Activated CD4-positive, alpha-beta T cell treated with anti-CD3 and anti-CD28 coated beads, Interleukin-10, Interleukin-2, amounts not matched to agents 100 ng/mL and 50 ng/mL, durations not matched to agents 16 hours and 8 hours (primary cell): ENCODE measurements around the gene CLCN4.
A peak's percentile ranks its signal among the peaks of the same experiment; 100 is the strongest.

ENCODE experiments used
- DNase-seq: peaks from one replicate; pipeline ENCODE4 v3.0.0-alpha.2; 2020

Gene CLCN4

DNA sequence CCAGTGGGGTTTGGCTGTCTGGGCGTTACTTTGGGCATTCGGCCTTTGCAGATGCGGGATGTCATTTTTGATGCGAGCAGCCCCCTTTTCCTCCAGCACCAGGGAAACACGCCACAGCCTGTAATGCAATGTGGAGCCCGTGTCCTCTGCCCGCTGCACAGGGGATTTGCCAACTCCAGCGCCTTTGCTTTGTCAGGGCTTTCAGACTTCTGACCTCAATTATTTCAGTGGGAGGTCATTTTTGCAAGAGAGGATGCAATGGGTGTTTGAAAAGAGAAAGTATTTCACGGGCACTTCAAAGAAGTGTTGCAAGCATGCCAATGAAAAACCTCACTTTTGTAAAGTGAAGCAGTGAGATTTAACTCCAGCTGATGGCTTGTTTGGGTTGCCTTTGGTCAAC, 11.5 kb downstream of the CLCN4 start:
- DNase-seq = no peak

DNA sequence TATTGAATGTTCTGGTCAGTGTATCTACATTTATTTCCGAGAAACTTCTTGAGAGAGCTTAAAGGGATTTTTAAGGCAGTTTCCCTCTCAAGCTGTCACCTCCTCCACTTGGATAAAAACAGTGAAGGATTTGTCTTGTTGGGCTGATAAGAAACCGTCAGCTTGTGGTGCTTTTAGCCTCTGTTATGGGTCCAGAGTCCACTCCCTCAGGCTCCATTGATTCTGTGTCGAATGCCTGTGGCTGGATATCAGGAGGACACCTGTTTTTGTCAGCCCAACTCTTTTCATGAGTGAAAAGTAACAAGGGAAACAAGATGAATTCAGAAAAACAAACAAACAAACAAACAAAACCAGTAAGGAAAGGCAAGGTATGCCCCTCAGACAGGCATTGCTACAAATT, 12.4 kb downstream of the CLCN4 start:
- DNase-seq = no peak

DNA sequence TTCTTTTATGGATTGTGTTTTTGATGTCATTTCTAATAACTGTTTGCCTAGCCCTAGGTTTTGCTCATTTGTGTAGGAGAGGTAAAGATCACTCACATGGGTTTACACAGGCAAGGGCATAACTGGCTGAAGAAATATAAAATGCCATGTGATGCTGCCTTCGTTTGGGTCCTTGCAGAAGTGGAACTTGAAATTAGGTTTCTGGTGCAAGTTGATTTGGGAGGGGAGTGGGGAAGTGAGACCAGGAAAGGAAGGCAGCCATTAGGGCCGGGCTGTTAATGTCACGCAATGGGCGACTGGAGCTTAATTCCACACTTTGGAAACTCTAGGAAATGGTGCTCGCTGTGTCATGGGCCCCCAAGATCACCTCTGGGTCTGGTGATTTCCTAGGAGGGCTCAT, 14.5 kb downstream of the CLCN4 start:
- DNase-seq = no peak

DNA sequence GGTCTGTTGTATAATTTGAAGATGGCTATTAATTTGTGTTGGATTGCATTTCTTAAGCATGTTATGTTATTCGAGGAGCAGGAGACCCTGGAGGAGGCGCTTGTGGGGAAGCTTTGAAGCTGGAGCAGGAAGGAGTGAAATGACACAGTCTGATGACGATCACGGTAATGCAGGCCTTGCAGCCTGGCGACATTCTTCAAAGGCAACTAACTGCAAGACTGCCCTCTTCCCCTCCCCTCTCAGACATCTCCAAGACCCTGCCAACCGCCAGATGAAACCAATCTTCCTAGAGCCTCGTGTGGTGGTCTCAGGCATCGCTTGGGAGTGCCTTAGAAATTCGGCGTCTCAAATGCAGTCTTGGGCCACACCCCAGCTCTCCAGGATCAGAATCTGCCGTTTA, 16.1 kb downstream of the CLCN4 start:
- DNase-seq = no peak

DNA sequence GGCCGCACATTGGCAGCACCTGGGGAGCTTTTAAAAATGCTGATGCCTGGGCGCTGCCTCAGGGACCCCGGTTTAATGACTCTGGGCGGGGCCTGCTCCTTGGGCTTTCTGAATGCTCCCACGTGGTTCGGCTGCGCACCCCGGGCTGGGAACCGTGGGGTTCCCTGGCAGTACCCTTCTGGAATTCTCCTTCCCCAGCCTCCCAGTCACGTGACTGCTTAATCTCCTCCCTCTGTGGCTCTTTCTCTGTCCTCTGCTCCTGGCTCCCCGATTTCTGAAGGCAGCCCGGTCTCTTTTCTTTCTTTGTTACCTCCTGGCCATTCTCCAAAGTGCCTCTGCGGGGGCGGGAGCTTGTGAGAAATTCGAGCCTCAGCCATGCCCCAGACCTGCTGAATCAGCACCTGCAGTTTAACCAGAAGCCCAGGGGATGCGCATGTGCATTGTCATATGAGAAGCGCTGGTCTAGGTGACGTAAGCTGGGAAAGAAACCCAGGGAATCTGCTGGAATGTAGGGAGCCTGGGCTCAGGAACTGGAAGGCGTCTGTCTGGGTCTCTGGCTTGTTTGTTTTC, 16.6 kb downstream of the CLCN4 start:
- no peak for DNase-seq

DNA sequence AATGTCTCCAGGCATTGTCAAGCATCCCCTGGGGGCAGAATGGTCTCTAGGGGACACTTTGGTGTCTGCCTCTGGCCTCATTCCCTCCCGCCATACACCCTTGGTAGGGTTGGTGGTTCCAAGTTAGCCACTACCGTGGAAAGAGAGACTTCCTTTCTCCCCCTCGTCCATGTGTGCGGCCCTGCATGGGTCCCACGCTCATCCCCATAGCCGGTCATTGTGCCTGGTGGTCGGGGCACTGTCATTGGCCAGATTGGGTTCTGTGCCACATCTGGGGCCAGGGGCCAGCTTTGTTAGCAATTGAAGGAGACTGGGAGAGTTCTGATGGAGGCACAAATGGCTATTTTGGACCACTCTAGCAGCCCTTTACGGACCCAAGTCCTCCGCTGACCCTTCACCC, 17.3 kb downstream of the CLCN4 start:
- DNase-seq = no peak

DNA sequence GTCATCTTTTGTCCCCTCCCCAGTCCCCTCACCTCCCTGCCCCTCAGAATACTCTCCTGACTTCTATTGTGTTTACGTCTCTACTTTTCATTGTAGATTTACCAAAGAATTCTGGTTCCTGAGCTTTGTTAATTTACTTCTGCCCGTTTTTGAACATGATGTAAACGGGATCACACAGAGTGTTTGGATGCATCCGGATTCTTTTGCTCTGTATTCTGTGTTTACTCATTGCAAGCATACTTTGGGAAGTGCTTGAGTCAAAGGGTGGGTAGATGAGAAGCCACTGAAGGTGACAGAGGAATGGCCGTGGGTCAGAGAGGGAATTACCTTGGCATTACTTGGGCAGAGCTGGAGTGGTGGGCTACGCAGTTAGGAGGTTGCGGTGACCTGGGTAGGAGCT, 18.0 kb downstream of the CLCN4 start:
- DNase-seq = no peak

DNA sequence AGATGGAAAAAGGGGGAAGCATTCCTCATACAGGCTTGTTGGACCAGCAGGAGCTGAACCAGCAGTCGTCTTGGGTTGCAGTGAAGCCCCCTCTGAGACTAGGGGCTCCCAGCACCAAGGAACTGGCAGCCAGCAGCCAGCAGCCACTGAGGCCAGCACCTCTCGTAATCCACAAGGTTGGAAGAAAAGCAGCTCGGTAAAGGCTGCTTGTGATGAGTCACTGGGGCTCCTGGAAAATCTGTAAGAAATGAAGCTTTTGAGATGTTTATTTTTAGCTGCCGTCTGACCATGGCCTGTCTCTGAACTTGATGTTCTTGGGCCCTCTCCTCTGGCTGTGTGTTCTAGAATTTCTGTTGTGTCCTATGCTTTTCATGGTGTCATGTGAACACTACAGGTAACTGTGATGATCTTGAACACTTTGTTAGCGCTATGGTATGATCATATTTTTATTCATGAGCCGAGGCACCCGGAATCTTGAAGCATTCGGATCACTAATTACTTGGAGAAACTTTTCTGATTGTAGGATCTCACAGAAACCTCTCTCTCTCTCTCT, 18.6 kb downstream of the CLCN4 start:
- no peak for DNase-seq

DNA sequence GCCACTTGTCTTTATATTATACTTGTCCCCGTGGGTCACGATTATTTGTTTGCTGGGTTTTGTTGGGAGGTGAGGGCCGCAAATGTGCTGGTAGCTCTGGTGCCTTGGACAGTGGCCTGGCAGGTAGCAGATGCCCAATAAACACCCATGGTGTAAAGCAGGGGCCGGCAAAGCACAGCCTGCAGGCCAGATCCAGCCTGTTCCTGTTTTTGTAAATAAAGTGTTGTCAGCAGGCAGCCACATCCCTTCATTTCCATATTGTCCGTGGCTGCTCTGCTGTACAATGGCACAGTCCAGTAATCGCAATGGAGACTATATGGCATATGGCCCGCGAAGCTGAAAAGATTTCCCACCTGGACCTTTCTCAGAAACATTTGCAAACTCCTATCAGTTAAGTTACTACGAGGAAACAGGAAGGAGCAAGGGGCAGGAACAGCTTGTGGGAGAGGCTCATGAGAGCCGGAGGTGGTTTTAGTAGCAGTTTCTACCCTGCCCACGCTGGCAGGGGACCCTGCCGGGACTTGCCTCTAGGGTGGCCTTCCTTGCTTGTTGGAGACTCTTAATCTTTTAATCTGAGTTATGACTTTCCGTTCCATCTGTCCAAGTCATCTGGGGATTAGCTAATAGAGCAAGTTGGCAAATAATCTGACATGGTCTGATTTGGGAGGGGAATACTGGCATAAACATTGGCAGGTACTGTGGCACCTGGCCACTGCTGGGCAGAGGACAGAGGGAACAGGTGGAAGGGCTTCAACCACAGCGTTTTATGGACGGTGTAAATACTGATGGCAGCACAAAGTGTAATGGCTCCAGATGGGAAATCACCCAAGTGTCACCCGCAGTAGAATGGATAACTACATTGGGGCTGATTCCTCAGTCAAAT, 19.6 kb downstream of the CLCN4 start:
- no peak for DNase-seq

DNA sequence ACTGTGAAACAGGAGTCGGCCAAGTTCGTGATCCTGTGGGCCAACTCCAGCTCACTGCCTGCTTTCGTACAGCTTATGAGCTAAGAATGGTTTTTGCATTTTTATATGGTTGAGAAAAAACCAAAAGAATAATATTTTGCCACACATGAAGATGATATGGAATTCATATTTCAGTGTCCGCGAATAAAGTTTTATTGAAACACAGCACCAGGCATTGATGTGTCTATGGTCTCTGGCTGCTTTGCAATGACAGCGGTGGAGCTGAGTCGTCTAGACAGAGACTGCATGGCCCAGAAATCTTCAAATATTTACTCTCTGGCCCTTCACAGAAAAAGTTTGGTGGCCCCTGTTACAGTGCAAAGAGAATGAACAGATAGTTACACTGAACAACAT, 20.2 kb downstream of the CLCN4 start:
- no peak for DNase-seq

DNA sequence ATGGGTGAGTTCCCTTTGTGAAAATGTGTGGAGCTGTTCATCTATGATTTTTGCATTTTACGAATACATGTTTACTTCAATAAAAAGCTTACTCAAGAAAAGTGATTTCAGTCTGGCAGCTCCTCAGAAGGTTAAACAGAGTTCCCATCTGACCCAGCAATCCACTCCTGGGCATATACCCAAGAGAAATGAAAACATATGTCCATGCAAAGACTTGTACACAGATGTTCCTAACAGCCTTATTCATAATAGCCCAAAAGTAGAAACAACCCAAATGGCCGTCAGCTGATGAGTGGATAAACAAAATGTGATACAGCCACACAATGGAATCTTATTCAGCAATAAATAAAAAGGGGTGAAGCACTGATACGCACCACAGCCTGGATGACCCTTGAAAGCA, 20.8 kb downstream of the CLCN4 start:
- DNase-seq = no peak

DNA sequence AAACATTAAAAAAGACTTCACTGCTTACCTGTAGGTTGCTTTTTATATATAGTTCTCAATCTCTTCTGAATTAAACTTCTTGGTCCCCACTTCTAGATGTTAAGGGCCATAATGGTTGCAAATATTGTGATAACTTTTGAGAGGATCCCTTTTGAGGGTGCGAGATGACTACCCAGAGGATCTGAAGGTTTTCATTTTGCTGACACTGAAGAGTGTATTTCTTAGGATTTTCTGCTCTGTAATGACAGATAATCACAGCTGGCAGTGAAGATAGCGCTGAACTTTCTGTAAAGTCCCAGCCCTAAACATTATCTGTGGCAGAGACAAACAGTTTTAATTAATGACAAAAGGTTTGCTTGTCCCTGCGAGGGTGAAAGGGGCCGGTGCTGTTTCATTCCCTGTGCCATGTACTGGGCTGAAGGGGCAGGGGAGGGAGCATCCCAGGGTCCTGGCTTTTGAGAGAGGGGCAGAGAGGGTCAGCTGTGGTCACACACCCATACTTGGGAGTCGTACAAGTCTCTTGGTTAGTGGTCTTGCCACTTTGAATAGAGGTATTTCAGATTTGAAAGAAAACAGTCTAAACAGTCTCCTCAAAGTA, 22.2 kb downstream of the CLCN4 start:
- DNase-seq = no peak

DNA sequence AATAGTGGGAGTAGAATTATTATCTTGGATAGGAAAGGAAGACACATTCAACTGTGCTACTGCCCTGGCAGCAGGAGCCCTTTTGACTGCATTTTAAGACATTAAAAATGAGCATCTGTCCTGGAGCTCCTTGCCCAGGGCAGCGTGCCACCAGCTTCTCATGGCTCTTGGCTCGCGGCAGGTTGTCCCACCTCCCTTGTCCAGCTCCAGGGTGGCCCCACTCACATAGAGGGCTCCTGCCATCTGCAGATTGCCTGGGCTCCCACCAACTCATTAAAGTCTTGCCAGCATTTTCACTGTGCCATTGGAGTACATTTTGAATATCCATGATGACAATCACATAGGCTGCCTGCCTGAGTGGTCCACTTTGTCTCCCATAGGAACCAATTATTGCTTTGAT, 27.0 kb downstream of the CLCN4 start:
- no peak for DNase-seq

DNA sequence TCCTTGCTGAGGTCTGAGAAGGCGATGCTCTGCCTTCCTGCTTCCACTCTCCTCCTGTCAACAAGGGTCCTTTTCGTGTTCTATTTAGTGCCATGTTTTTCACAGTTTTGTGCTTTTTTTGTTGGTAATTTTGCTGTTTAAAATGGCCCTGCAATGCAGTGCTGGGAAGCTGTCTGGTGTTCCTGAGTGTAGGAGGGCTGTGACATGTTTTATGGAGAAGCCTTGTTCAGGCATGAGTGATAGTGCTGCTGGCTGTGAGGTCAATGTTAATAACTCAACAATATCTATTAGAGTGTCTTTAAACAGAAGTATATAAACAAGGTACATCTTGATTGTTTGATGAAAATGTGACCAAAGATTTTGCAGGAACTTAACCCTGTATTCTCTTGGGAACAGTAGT, 27.6 kb downstream of the CLCN4 start:
- DNase-seq = no peak

DNA sequence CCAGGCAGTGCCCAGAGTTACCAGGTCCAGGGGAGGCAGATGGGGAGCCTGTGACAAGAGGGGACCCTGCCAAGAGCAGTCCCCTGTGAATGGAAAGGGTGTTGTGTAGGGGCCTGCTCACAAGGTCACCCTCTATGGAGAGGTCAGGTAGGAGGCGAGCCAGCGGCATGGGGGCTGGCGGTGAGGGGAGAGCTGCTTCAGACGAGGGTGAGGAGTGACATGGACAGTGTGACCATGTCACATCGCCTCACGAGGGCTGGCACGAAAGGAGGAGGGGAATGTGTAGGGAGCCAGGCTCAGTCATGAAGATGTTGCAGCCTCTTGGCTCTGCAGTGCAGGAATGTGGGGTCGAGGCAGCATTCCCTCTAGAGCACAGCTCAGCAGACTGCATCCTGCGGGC, 29.6 kb downstream of the CLCN4 start:
- no peak for DNase-seq

DNA sequence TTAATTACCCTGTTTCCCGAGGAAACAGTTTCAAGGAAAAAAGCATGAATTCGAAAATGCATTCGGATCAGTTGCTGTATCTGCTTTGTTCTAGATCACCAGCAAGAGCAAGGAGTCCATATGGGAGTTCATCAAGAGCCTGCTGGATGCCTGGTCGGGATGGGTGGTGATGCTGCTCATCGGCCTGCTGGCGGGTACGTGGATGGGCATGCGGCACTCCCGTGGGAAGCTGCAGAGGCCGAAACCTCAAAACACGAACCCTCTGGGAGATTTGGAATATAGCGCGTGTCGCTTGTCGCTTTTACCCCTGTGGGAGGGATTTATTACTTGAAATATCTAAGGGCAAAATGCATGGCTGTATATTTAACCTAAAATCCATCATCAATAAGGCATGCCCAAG, 30.6 kb downstream of the CLCN4 start:
- DNase-seq = no peak

DNA sequence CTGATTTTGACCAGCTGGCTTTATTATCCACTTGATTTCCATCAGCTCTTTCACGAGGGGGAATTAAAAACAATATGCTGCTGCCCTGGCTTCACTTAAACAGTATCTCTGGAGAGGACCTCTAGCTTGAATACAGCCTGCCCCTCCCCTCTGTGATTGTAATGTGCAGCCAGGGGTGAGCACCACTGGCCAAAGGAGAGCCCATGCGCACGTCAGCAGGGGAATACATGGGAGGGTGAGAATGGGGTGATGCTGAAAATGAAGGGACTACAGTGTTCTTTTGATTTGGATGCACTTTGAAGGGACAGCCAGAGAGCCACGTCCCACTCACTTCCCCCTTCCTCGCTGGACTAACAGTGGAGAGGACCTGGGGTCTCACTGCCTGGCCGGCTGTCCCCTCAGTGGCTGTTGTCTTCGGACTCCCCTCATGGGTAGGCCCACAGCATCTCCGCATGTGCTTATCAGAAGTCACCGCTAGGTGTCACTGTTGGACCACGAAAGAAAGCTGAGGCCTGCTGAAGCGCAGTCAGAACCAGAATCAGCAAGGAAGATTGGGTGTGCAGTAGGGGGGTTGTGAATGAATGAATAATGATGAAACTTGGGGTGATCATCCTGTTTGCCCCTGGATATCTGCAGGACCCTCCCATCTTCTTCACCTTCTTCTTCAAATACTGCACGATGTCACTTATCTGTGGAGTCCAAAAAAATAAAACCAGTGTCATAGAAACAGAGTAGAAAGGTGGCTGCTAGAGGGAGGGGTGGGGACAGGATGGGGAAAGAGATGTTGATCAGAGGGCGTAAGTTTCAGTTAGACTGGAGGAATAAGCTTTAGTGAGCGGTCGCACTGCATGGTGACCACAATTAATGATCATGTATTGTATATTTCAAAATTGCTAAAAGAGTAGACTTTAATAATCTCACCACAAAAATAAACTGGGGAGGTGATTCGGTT, 32.8 kb downstream of the CLCN4 start:
- DNase-seq = peak; percentile 82

DNA sequence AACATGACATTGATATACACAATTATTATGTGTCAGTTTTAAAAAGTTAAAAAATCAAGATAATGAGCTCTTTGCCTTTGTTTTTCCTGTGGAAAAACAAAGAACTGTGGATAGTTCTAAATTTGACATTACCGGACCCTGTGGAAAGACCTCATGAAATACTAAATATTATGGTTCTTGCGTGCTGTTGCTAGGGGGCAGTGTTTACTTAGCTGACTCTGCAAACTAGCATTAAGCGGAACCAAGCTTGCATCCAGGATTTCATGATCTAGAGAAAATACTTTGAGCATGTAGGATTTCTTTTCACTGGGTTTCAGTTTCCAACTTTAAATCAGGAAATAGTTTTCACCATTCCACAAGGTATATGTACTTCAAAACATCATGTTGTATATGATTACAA, 33.6 kb downstream of the CLCN4 start:
- peak; percentile 39 for DNase-seq

DNA sequence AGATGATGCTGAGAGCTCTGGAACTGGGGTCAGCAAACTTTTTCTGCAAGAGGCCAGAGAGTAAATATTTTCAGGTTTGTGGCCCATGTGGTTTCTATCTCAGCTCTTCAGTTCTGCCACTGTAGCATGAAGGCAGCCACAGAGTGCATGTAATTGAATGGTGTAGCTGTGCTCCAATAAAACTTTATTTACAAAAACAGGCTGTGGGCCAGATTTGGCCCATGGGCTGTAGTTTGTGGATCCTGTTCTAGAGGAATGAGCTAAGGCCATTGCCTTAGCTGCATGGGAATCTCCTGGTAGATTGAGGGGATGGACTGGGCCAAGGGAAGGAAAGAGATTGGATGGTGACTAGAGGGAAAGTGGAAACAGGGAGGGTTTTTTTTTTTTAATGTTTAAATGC, 36.8 kb downstream of the CLCN4 start:
- no peak for DNase-seq

DNA sequence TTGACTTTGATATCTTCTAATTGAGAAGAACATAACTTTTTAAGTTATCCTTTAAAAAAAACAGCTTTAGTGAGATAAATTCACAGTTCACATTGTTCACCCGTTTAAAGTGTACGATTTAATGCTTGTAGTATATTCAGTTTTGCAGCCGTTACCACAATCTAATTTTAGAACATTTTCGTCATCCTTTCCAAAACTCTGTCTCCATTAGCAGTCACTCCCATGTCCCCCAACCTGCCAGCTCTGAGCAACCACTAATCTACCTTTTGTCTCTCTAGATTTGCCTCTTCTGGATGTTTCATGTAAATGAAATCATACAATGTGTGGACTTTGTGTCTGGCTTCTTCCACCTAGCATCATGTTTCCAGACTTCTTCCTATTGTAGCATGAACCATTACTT, 38.6 kb downstream of the CLCN4 start:
- no peak for DNase-seq

DNA sequence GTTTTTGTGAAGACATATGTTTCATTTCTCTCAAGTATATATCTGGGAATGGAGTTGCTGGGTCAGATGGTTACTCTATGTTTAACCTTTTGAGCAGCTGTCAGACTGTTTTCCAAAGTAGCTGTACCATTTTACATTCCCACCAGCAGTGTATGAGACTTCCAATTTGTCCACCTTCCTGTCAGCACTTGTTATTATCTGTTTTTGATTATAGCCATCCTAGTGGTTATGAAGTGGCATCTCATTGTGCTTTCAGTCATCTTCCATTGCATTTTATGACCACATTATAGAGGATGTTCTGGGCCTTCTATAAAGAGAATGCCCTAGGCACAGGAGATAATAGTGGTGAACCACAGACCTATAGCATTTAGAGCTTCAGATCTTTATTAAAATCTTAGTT, 39.2 kb downstream of the CLCN4 start:
- no peak for DNase-seq

DNA sequence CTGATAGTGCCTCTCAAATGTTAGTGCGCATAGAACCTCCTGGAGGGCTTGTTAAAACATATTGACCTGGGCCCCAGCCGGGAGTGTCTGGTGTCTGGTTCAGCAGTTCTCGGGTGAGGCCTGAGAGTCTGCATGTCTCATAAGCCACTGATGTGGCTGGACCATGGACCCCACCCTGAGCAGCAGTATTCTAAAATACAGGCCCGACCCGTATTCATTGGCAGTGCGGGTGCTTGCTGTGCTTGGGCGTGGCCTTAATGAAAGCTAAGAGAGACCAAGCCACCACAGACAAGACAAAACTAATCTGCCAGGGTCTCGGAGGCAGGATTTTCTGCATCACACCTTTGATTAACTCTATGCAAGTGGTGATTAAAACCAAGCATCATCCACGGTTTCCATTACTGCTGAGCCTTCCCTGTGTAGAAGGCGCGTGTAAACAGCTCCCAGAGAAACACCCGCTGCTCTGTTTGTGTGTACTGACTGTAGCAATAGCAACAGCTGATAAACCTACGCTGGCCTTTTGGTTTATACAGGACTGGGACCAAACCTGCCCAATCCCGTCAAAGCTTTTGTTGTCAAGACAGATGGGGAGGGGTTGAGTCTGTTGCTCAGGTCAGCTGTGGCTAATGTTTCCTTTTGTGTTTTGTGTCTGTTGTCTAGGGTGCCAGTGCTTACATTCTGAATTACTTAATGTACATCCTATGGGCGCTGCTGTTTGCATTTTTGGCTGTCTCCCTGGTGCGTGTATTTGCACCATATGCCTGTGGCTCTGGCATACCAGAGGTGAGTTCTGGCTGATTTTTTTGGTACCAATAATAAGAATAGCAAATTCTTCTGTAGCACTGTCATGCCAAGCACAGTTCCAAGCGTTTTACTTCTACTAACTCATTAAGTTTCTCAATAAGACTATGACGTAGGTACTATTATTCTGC, 40.8 kb downstream of the CLCN4 start:
- no peak for DNase-seq
